Stimulated activated CD8-positive, alpha-beta memory T cell treated with anti-CD3 and anti-CD28 coated beads, Interleukin-4, amount 100 ng/mL, for 24 hours (primary cell): Measurements from ENCODE around the gene KLHDC4.
"Not testable (repeated sequence)": the region's sequence is repeated elsewhere in the genome, so short reads cannot be mapped to it uniquely, and the experiment has no call there.

Source experiments
- DNase-seq: peaks from one replicate; pipeline ENCODE4 v3.0.0-alpha.2; 2020; ENCODE audit warnings: low read depth

The KLHDC4 gene

GRCh38 chr16:87765776-87766484, at the start of gene KLHDC4:
KLHDC4 (minus strand) TSS chr16:87765986; CDS start chr16:87765890, 96 bp downstream.
- DNase-seq = peak; percentile 84

- no peak for DNase-seq
These were observed 49.8 kb upstream of the KLHDC4 start for GRCh38 chr16:87815567-87815966.

GRCh38 chr16:87812200-87812656, 46.4 kb upstream of the KLHDC4 start:
- DNase-seq = no peak

- DNase-seq = not testable (repeated sequence)
These were observed 45.7 kb upstream of the KLHDC4 start for GRCh38 chr16:87811454-87811853.

- no peak for DNase-seq
These were observed 43.5 kb upstream of the KLHDC4 start for GRCh38 chr16:87809150-87809902.

GRCh38 chr16:87808108-87808507, 42.3 kb upstream of the KLHDC4 start:
- DNase-seq = no peak

GRCh38 chr16:87806641-87807546, 41.1 kb upstream of the KLHDC4 start:
- no peak for DNase-seq

- DNase-seq = no peak
These were observed 40.5 kb upstream of the KLHDC4 start for GRCh38 chr16:87806261-87806640.

GRCh38 chr16:87803385-87803784, 37.6 kb upstream of the KLHDC4 start:
- DNase-seq = no peak

- no peak for DNase-seq
These were observed 36.9 kb upstream of the KLHDC4 start for GRCh38 chr16:87802670-87803069.

- no peak for DNase-seq
These were observed 36.0 kb upstream of the KLHDC4 start for GRCh38 chr16:87801679-87802259.

- DNase-seq = no peak
These were observed 34.7 kb upstream of the KLHDC4 start for GRCh38 chr16:87800497-87800896.

- DNase-seq = no peak
These were observed 29.6 kb upstream of the KLHDC4 start for GRCh38 chr16:87795336-87795735.

GRCh38 chr16:87794485-87795078, 28.8 kb upstream of the KLHDC4 start:
- DNase-seq = no peak

GRCh38 chr16:87792205-87792565, 26.4 kb upstream of the KLHDC4 start:
- DNase-seq = no peak

- no peak for DNase-seq
These were observed 25.8 kb upstream of the KLHDC4 start for GRCh38 chr16:87791295-87792204.

- DNase-seq = no peak
These were observed 24.7 kb upstream of the KLHDC4 start for GRCh38 chr16:87790292-87791100.

GRCh38 chr16:87789437-87790291, 23.9 kb upstream of the KLHDC4 start:
- no peak for DNase-seq
